ENCODE data around the gene LRBA. TPM values are rescaled to one million over a fixed set of nuclear protein-coding genes. Genes with fewer than 3 reads are reported as not detected.

The LRBA gene
- total RNA-seq, 1 experiment from 2014 or later, result 23.0 TPM

GRCh38 chr4:150328496-150328895 lies 686.6 kb downstream of the LRBA start:
- DNase-seq (ENCODE audit: low read depth), result no peak

- no peak for DNase-seq (ENCODE audit: low read depth)
These were observed 687.8 kb downstream of the LRBA start for GRCh38 chr4:150327262-150327780.

GRCh38 chr4:150325872-150326271 lies 689.2 kb downstream of the LRBA start:
- no peak for DNase-seq (ENCODE audit: low read depth)

- DNase-seq (ENCODE audit: low read depth), result no peak
These were observed 691.4 kb downstream of the LRBA start for GRCh38 chr4:150323406-150324325.

- DNase-seq (ENCODE audit: low read depth), result no peak
These were observed 692.4 kb downstream of the LRBA start for GRCh38 chr4:150322646-150323045.

GRCh38 chr4:150321113-150321512 lies 694.0 kb downstream of the LRBA start:
- no peak for DNase-seq (ENCODE audit: low read depth)

- DNase-seq (ENCODE audit: low read depth), result no peak
These were observed 696.1 kb downstream of the LRBA start for GRCh38 chr4:150318971-150319370.

GRCh38 chr4:150318527-150318926 lies 696.6 kb downstream of the LRBA start:
- DNase-seq (ENCODE audit: low read depth), result no peak

GRCh38 chr4:150316332-150317205 lies 698.5 kb downstream of the LRBA start:
- DNase-seq (ENCODE audit: low read depth), result no peak

- DNase-seq (ENCODE audit: low read depth), result no peak
These were observed 699.4 kb downstream of the LRBA start for GRCh38 chr4:150315691-150316090.

- DNase-seq (ENCODE audit: low read depth), result no peak
These were observed 699.9 kb downstream of the LRBA start for GRCh38 chr4:150315175-150315574.

- no peak for DNase-seq (ENCODE audit: low read depth)
These were observed 701.1 kb downstream of the LRBA start for GRCh38 chr4:150314031-150314430.

- DNase-seq (ENCODE audit: low read depth), result peak; percentile 67
These were observed 704.8 kb downstream of the LRBA start for GRCh38 chr4:150310159-150310895.

- peak; percentile 81 for DNase-seq (ENCODE audit: low read depth)
These were observed 706.1 kb downstream of the LRBA start for GRCh38 chr4:150308824-150309472.

- no peak for DNase-seq (ENCODE audit: low read depth)
These were observed 708.4 kb downstream of the LRBA start for GRCh38 chr4:150306719-150307118.

- peak; percentile 84 for DNase-seq (ENCODE audit: low read depth)
These were observed 709.1 kb downstream of the LRBA start for GRCh38 chr4:150305995-150306394.

- peak; percentile 95 for DNase-seq (ENCODE audit: low read depth)
These were observed 712.5 kb downstream of the LRBA start for GRCh38 chr4:150302553-150302952.

GRCh38 chr4:150299816-150300215 lies 715.3 kb downstream of the LRBA start:
- DNase-seq (ENCODE audit: low read depth), result no peak

- peak; percentile 42 for DNase-seq (ENCODE audit: low read depth)
These were observed 717.1 kb downstream of the LRBA start for GRCh38 chr4:150297861-150298474.

- DNase-seq (ENCODE audit: low read depth), result no peak
These were observed 725.2 kb downstream of the LRBA start for GRCh38 chr4:150289881-150290280.
